ENCODE measurements around the gene IKBKE.

GRCh38 chr1:206497774-206498173, 27.5 kb downstream of the IKBKE start:
- no peak for TF ChIP-seq CTCF (IDR thresholded peaks at IDR 0.05)
- no peak for TF ChIP-seq POLR2A (IDR thresholded peaks at IDR 0.05)
